CD4-positive, alpha-beta memory T cell (primary cell): Measurements from ENCODE around the gene CCSER1. TPM values are rescaled to one million over a fixed set of nuclear protein-coding genes. Genes with fewer than 3 reads are reported as not detected.
"Not testable (repeated sequence)": the region's sequence is repeated elsewhere in the genome, so short reads cannot be mapped to it uniquely, and the experiment has no call there.

ENCODE experiments used
- CTCF ChIA-PET: fragments of 350-600 bp; sonication (Branson Sonifier 250); formaldehyde crosslinking; loops from one replicate; lab custom pipeline; 2021; ENCODE audit warnings: inconsistent platforms; ENCODE audit not compliant: partially characterized antibody; lab: Charles Lee
- POLR2A ChIA-PET: fragments of 350-600 bp; sonication (Branson Sonifier 250); formaldehyde crosslinking; loops from one replicate; lab custom pipeline; 2021; ENCODE audit not compliant: partially characterized antibody; lab: Charles Lee
- DNase-seq, 5 donors: peaks; one replicate each; pipeline versions ENCODE4 v3.0.0 to v3.0.0-alpha.2; 2020 to 2022; ENCODE audit warnings: mixed read lengths in 1 of 5
- H3K27ac ChIP-seq: one replicate; pipeline ENCODE4 v1.7.0; 2013; ENCODE audit warnings: low read depth, low read length
- H3K27me3 ChIP-seq: 2 replicates; pipeline ENCODE4 v1.7.0; 2013; ENCODE audit warnings: mild to moderate bottlenecking, low read length, moderate library complexity; ENCODE audit not compliant: insufficient read depth
- H3K36me3 ChIP-seq: 2 replicates; pipeline ENCODE4 v1.7.0; 2013; ENCODE audit warnings: mild to moderate bottlenecking, low read length, moderate library complexity; ENCODE audit not compliant: insufficient read depth
- H3K4me1 ChIP-seq: 2 replicates; pipeline ENCODE4 v1.7.0; 2013; ENCODE audit warnings: mild to moderate bottlenecking, low read length, moderate library complexity; ENCODE audit not compliant: insufficient read depth
- H3K4me3 ChIP-seq, 2 donors: one replicate each; pipeline ENCODE4 v1.7.0; 2013; ENCODE audit warnings: low read length in 2 of 2, mild to moderate bottlenecking in 1 of 2
- H3K9me3 ChIP-seq, 2 donors: one replicate each; pipeline ENCODE4 v1.7.0; 2013; ENCODE audit warnings: low read length in 2 of 2, control low read depth in 1 of 2; ENCODE audit not compliant: control insufficient read depth in 1 of 2
- H3K27ac Mint-ChIP-seq, 7 donors: one replicate each; pipeline ENCODE4 v1.8.0; 2020 to 2021; ENCODE audit warnings: mixed read lengths in 7 of 7, mild to moderate bottlenecking in 6 of 7, inconsistent platforms in 3 of 7, moderate library complexity in 3 of 7
- H3K27me3 Mint-ChIP-seq, 2 donors: one replicate each; pipeline ENCODE4 v1.8.0; 2020 to 2021; ENCODE audit warnings: mixed read lengths in 2 of 2
- H3K36me3 Mint-ChIP-seq, 2 donors: one replicate each; pipeline ENCODE4 v1.8.0; 2020 to 2021; ENCODE audit warnings: mixed read lengths in 2 of 2, inconsistent platforms in 1 of 2, mild to moderate bottlenecking in 1 of 2
- H3K4me1 Mint-ChIP-seq, 4 donors: one replicate each; pipeline ENCODE4 v1.8.0; 2020 to 2021; ENCODE audit warnings: mixed read lengths in 4 of 4, mild to moderate bottlenecking in 1 of 4
- H3K4me3 Mint-ChIP-seq, 8 donors: one replicate each; pipeline ENCODE4 v1.8.0; 2020 to 2021; ENCODE audit warnings: mixed read lengths in 8 of 8, mild to moderate bottlenecking in 7 of 8, moderate library complexity in 6 of 8, inconsistent platforms in 3 of 8
- H3K9me3 Mint-ChIP-seq, 8 donors: one replicate each; pipeline ENCODE4 v1.8.0; 2020 to 2021; ENCODE audit warnings: mixed read lengths in 8 of 8, mild to moderate bottlenecking in 5 of 8, inconsistent platforms in 3 of 8, moderate library complexity in 1 of 8
- intact Hi-C: fragments of 100-400 bp; cut with micrococcal nuclease; formaldehyde crosslinking; loops from one replicate; pipeline ENCODE4 v1.15.1; 2023
- polyA plus RNA-seq, 2 donors: library from polyadenylated mRNA; unstranded; fragments of 300-500 nt; fragmentation: Illumina TruSeq; gene quantifications; one replicate each; pipeline ENCODE4 v1.2.3, GENCODE V29; 2021
- total RNA-seq, 2 experiments: library from RNA; stranded (reverse); gene quantifications; one replicate each; pipeline ENCODE4 v1.2.3, GENCODE V29; 2021

The CCSER1 gene
- total and polyA plus RNA-seq, 4 experiments from 2014 or later = 0.47 to 2.0 (median 1.7) TPM; not detected in 1

DNA sequence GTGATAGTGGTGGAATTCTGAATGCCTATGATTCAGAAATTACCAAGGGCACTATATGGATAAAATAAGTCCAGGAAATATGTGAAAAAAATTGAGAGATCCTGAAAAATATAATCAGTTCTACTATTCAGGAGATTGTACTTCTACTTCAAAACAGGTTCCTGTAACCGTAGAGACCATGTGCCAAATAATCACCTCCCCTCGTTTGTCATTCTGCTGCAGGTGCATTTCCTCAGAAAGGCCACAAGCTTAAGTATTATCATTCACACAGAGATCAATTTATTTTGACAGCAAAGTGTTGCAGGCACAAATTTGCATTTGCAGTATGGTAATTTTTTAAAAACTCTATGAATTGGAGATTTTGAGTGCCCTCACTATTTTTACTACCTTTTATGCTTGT, 1000.0 kb downstream of the CCSER1 start:
- no peaks in the 10 kb centered on the region for H3K27me3 Mint-ChIP-seq
- no peak overlapping the region for H3K4me3 Mint-ChIP-seq
- POLR2A ChIA-PET = no interaction called here
- Histone ChIP-seq H3K4me3 (no peak overlapping the region), H3K9me3 (no peaks in the 10 kb centered on the region), H3K36me3 (no peaks in the 10 kb centered on the region), H3K27me3 (no peaks in the 10 kb centered on the region), H3K4me1 (no peaks in the 10 kb centered on the region), H3K27ac (no peak overlapping the region)
- CTCF ChIA-PET = no interaction called here
- H3K27ac Mint-ChIP-seq = no peak overlapping the region
- no peaks in the 10 kb centered on the region for H3K4me1 Mint-ChIP-seq
- intact Hi-C loops = no loop called here
- H3K36me3 Mint-ChIP-seq = no peaks in the 10 kb centered on the region
- peaks cover 0 to 5% (median 0%) of the 10 kb centered on the region in 8 donors for H3K9me3 Mint-ChIP-seq
- DNase-seq = no peak

DNA sequence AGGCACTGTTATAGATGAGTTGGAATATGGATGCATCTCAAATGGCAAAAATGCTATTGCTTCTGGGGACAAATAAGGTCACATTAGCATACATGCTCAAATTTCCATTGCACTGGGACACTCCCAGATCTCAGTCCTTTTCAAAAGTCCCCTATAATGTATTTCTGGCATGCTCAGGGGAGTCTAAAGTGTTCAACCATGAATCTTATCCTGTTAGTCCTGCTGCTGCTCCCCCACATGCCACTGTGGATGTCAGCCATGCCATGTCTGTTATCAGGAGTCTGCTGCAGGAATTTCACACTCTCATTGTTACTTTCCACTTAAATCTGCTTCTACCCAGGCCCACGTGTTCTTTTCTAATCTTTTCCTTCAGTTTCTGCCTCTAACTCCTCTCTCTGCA, 1000.6 kb downstream of the CCSER1 start:
- H3K9me3 Mint-ChIP-seq = peaks cover 0 to 5% (median 0%) of the 10 kb centered on the region in 8 donors
- ChIA-PET POLR2A (no interaction called here), CTCF (no interaction called here)
- Histone ChIP-seq H3K4me1 (no peaks in the 10 kb centered on the region), H3K36me3 (no peaks in the 10 kb centered on the region), H3K9me3 (no peaks in the 10 kb centered on the region), H3K4me3 (no peak overlapping the region), H3K27ac (no peak overlapping the region), H3K27me3 (no peaks in the 10 kb centered on the region)
- no peaks in the 10 kb centered on the region for H3K36me3 Mint-ChIP-seq
- H3K27ac Mint-ChIP-seq = no peak overlapping the region
- no peak for DNase-seq
- intact Hi-C loops = no loop called here
- H3K4me1 Mint-ChIP-seq = no peaks in the 10 kb centered on the region
- no peak overlapping the region for H3K4me3 Mint-ChIP-seq
- H3K27me3 Mint-ChIP-seq = no peaks in the 10 kb centered on the region

DNA sequence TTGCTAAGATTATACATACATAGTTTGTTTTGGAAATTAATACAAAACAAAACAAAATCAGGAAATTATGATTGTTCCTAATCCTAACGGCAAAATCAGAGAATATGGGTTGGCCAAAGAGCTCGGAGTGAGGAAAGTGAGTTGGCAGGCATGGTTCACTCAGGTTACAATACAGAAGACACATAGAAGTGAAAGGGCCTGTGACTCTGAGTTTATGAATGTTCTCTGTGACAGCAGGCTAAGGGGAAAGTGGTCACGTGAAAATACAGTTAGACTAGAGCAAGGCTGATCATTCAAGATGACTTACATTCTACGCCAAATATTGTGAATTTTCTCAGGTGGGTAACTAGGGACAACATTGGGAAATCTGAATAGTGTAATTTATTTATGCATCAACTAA, 1001.3 kb downstream of the CCSER1 start:
- H3K9me3 ChIP-seq = no peaks in the 10 kb centered on the region
- Mint-ChIP-seq H3K4me1 (no peaks in the 10 kb centered on the region), H3K36me3 (no peaks in the 10 kb centered on the region), H3K9me3 (peaks cover 0 to 6% (median 4%) of the 10 kb centered on the region in 8 donors), H3K27ac (no peak overlapping the region), H3K4me3 (no peak overlapping the region), H3K27me3 (no peaks in the 10 kb centered on the region)
- no peaks in the 10 kb centered on the region for H3K4me1 ChIP-seq
- no peaks in the 10 kb centered on the region for H3K36me3 ChIP-seq
- DNase-seq = no peak
- no peak overlapping the region for H3K4me3 ChIP-seq
- no peaks in the 10 kb centered on the region for H3K27me3 ChIP-seq
- no peak overlapping the region for H3K27ac ChIP-seq
- ChIA-PET POLR2A (no interaction called here), CTCF (no interaction called here)
- intact Hi-C loops = no loop called here

DNA sequence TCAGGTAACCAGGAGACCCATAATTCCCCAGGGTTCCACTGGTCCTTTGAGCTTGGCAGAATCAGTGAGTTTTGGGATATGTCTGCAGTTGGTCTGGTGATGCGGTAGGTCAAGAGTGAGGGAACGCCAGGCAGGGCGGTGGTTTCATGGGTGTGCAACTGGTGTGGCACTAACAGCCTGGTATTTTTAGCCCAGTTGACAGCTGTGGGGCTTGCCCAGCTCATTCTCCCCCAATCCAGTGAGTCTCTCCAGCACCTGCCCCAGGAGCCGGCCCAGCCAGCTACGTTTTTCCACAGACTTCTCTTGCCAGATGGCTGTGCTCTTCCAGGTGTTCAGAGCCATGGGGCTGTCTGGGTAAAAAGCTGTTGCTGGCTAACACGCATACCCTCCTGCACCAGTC, 1019.9 kb downstream of the CCSER1 start:
- CTCF ChIA-PET = no interaction called here
- POLR2A ChIA-PET = no interaction called here
- Mint-ChIP-seq H3K4me1 (no peaks in the 10 kb centered on the region), H3K9me3 (peaks cover 4 to 34% (median 22%) of the 10 kb centered on the region in 8 donors), H3K4me3 (no peak overlapping the region), H3K27me3 (no peaks in the 10 kb centered on the region), H3K27ac (no peak overlapping the region), H3K36me3 (no peaks in the 10 kb centered on the region)
- intact Hi-C loops = no loop called here
- H3K27me3 ChIP-seq = no peaks in the 10 kb centered on the region
- H3K27ac ChIP-seq = no peak overlapping the region
- no peaks in the 10 kb centered on the region for H3K9me3 ChIP-seq
- H3K4me3 ChIP-seq = no peak overlapping the region
- no peaks in the 10 kb centered on the region for H3K4me1 ChIP-seq
- DNase-seq = no peak
- no peaks in the 10 kb centered on the region for H3K36me3 ChIP-seq

DNA sequence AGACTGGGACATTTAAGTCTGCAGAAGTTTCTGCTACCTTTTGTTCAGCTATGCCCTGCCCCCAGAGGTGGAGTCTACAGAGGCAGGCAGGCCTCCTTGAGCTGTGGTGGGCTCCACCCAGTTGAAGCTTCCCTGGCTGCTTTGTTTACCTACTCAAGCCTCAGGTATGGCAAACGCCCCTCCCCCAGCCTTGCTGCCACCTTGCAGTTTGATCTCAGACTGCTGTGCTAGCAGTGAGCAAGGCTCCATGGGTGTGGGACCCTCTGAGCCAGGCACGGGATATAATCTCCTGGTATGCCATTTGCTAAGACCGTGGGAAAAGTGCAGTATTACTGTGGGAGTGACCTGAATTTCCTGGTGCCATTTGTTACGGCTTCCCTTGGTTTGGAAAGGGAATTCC, 1026.8 kb downstream of the CCSER1 start:
- H3K4me1 ChIP-seq, H3K4me3 ChIP-seq, H3K27ac ChIP-seq, H3K27ac Mint-ChIP-seq, H3K36me3 Mint-ChIP-seq, H3K27me3 ChIP-seq, H3K27me3 Mint-ChIP-seq, POLR2A ChIA-PET, intact Hi-C loops, H3K9me3 ChIP-seq, H3K4me1 Mint-ChIP-seq, CTCF ChIA-PET, H3K36me3 ChIP-seq, H3K4me3 Mint-ChIP-seq: not testable (repeated sequence)
- DNase-seq = peak in 1 of 5 donors; percentile 24
- peaks cover 5 to 36% (median 18%) of the 10 kb centered on the region in 8 donors for H3K9me3 Mint-ChIP-seq

DNA sequence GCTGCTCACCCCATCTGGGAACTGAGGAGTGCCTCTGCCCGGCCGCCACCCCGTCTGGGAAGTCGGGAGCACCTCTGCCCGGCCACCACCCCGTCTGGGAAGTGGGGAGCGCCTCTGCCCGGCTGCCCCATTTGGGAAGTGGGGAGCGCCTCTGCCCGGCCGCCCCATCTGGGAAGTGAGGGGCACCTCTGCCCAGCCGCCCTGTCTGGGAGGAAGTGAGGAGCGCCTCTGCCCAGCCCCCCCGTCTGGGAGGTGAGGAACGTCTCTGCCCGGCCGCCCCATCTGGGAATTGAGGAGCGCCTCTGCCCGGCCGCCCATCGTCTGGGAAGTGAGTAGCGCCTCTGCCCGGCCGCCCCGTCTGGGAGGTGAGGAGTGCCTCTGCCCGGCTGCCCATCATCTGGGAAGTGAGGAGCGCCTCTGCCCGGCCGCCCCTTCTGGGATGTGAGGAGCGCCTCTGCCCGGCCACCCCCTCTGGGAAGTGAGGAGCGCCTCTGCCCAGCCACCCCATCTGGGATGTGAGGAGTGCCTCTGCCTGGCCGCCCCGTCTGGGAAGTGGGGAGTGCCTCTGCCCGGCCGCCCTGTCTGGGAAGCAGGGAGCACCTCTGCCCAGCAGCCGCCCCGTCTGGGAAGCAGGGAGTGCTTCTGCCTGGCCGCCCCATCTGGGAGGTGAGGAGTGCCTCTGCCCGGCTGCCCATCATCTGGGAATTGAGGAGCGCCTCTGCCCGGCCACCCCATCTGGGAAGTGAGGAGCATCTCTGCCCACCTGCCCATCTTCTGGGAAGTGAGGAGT, 1040.9 kb downstream of the CCSER1 start:
- peak in 1 of 5 donors; percentile 22 for DNase-seq
- H3K27me3 Mint-ChIP-seq, H3K27me3 ChIP-seq, H3K36me3 ChIP-seq, H3K4me3 Mint-ChIP-seq, H3K27ac ChIP-seq, CTCF ChIA-PET, intact Hi-C loops, H3K9me3 ChIP-seq, H3K4me1 ChIP-seq, H3K4me3 ChIP-seq, H3K36me3 Mint-ChIP-seq, H3K4me1 Mint-ChIP-seq, H3K27ac Mint-ChIP-seq, POLR2A ChIA-PET: not testable (repeated sequence)
- H3K9me3 Mint-ChIP-seq = peaks cover 2 to 22% (median 8%) of the 10 kb centered on the region in 8 donors

DNA sequence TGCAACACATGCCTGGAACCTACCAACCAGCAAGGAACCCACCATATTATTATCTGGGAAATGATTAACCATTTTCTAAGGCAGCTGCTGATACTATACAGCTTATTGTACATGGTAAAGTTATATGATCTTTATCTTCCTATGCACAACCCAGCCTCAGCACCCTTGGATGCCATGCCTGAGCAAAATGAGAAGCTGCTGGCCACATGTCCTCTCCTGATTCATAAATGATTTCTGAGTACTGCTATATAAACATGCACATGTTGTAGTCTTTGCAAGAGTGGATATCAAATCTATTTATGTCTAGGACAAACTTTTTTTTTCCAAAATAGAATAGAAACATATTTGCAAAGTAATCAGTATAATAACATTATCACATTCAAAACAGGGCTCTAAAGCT, 1043.6 kb downstream of the CCSER1 start:
- H3K4me1 ChIP-seq = no peaks in the 10 kb centered on the region
- DNase-seq = no peak
- no peak overlapping the region for H3K4me3 ChIP-seq
- H3K27ac ChIP-seq = no peak overlapping the region
- H3K9me3 ChIP-seq = no peaks in the 10 kb centered on the region
- H3K27me3 ChIP-seq = no peaks in the 10 kb centered on the region
- peaks cover 0 to 1% (median 0%) of the 10 kb centered on the region in 4 donors for H3K4me1 Mint-ChIP-seq
- no peaks in the 10 kb centered on the region for H3K36me3 Mint-ChIP-seq
- intact Hi-C loops = no loop called here
- ChIA-PET POLR2A (no interaction called here), CTCF (no interaction called here)
- H3K9me3 Mint-ChIP-seq = peaks cover 2 to 7% (median 4%) of the 10 kb centered on the region in 8 donors
- H3K27me3 Mint-ChIP-seq = no peaks in the 10 kb centered on the region
- no peak overlapping the region for H3K4me3 Mint-ChIP-seq
- no peaks in the 10 kb centered on the region for H3K36me3 ChIP-seq
- H3K27ac Mint-ChIP-seq = no peak overlapping the region
